Measurements from ENCODE around the gene OTX1.

DNA sequence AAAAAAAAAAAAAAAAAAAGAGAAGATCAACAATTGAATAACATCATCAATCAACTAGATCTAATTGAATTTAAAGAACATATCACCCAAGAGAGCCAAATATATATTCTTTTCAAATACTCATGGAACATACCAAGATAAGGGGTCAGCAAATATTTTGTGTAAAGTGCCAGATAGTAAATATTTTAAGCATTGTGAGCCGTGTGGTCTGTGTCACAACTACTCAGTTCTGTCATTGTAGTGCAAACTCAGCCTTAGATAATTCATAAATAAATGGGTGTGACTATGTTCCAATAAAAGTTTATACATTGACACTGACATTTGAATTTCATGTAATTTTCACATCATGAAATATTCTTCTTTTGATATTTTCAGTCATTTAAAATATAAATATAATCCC, 45.9 kb downstream of the OTX1 start:
- TF ChIP-seq CTCF (IDR thresholded peaks at IDR 0.05; ENCODE audit: low read length) (no peak), EZH2 (IDR thresholded peaks at IDR 0.05; ENCODE audit: borderline replicate concordance, low read length) (no peak)

Measured in OCI-LY1 (cell line).